ENCODE measurements around the gene CTNNA2. TPM values are rescaled to one million over a fixed set of nuclear protein-coding genes. Genes with fewer than 3 reads are reported as not detected.

CTNNA2 gene
- total RNA-seq, 1 experiment from 2014 or later: 0.54 TPM

GRCh38 chr2:80148906-80149305 lies 636.1 kb downstream of the CTNNA2 start:
- Histone ChIP-seq H3K4me1 (ENCODE audit: control insufficient read depth, insufficient read depth, low read length) (no peaks in the 10 kb centered on the region), H3K36me3 (ENCODE audit: control insufficient read depth, insufficient read depth, low read length) (no peaks in the 10 kb centered on the region), H3K27me3 (ENCODE audit: control insufficient read depth, insufficient read depth, low read length) (no peaks in the 10 kb centered on the region), H3K4me3 (ENCODE audit: low read depth in 2 of 2, low read length in 2 of 2) (no peak overlapping the region), H3K9me3 (ENCODE audit: control insufficient read depth, insufficient read depth, low read depth, low read length) (no peaks in the 10 kb centered on the region), H3K27ac (ENCODE audit: low read length) (no peak overlapping the region)
- POLR2A ChIA-PET: no interaction called here
- CTCF ChIA-PET: no interaction called here
- intact Hi-C loops (cut with micrococcal nuclease; ENCODE audit: unreplicated experiment) (no loop called here), in situ Hi-C loops (cut with HindIII; ENCODE audit: low pct_unique_long_range_greater_than_20kb, low sequenced_read_pairs) (no loop called here)
- BruUV-seq (replicated peaks): no TSS peak
- DNase-seq (ENCODE audit: low read depth, low spot score) (no peak), ATAC-seq (no peak)
- TF ChIP-seq, protein P1, sequence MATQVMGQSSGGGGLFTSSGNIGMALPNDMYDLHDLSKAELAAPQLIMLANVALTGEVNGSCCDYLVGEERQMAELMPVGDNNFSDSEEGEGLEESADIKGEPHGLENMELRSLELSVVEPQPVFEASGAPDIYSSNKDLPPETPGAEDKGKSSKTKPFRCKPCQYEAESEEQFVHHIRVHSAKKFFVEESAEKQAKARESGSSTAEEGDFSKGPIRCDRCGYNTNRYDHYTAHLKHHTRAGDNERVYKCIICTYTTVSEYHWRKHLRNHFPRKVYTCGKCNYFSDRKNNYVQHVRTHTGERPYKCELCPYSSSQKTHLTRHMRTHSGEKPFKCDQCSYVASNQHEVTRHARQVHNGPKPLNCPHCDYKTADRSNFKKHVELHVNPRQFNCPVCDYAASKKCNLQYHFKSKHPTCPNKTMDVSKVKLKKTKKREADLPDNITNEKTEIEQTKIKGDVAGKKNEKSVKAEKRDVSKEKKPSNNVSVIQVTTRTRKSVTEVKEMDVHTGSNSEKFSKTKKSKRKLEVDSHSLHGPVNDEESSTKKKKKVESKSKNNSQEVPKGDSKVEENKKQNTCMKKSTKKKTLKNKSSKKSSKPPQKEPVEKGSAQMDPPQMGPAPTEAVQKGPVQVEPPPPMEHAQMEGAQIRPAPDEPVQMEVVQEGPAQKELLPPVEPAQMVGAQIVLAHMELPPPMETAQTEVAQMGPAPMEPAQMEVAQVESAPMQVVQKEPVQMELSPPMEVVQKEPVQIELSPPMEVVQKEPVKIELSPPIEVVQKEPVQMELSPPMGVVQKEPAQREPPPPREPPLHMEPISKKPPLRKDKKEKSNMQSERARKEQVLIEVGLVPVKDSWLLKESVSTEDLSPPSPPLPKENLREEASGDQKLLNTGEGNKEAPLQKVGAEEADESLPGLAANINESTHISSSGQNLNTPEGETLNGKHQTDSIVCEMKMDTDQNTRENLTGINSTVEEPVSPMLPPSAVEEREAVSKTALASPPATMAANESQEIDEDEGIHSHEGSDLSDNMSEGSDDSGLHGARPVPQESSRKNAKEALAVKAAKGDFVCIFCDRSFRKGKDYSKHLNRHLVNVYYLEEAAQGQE (IDR thresholded peaks at IDR 0.05; ENCODE audit: insufficient read depth in 1 of 2, low read depth in 2 of 2, low read length in 1 of 2): no peak
- TF ChIP-seq SIN3A (IDR thresholded peaks at IDR 0.05; ENCODE audit: borderline replicate concordance, insufficient read depth, low read depth, low read length) (no peak), TCF7L2 (IDR thresholded peaks at IDR 0.05; ENCODE audit: low read depth, low read length) (no peak), POLR2AphosphoS5 (IDR thresholded peaks at IDR 0.05; ENCODE audit: low read depth, low read length) (no peak), CTCF (IDR thresholded peaks at IDR 0.05) (no peak)

DNA sequence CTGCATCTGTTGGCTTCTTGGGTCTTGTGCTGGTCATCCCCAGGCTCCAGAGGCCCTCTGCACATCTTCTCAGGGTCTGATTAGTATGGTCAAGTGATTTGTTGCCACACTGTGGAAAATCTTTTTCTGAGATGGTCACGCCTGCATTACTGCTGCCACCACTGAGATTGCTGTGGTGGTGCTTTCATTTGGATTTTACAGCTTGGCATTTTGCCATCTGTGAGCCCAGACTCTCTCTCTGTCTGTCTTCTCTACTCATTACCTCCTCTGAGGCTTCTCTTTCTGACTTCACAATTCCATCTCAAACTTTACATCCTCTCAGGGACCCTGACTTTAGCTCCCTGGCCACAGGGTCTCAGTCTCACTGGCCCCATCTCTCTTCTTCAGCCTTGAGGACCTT lies 637.1 kb downstream of the CTNNA2 start:
- no peaks in the 10 kb centered on the region for H3K4me1 ChIP-seq (ENCODE audit: control insufficient read depth, insufficient read depth, low read length)
- no TSS peak for BruUV-seq (replicated peaks)
- TF ChIP-seq, protein P1 (IDR thresholded peaks at IDR 0.05; ENCODE audit: insufficient read depth in 1 of 2, low read depth in 2 of 2, low read length in 1 of 2): no peak
- no peak for TF ChIP-seq SIN3A (IDR thresholded peaks at IDR 0.05; ENCODE audit: borderline replicate concordance, insufficient read depth, low read depth, low read length)
- ATAC-seq (no peak), DNase-seq (ENCODE audit: low read depth, low spot score) (no peak)
- ChIA-PET CTCF (no interaction called here), POLR2A (no interaction called here)
- intact Hi-C loops (cut with micrococcal nuclease; ENCODE audit: unreplicated experiment) (no loop called here), in situ Hi-C loops (cut with HindIII; ENCODE audit: low pct_unique_long_range_greater_than_20kb, low sequenced_read_pairs) (no loop called here)
- no peaks in the 10 kb centered on the region for H3K9me3 ChIP-seq (ENCODE audit: control insufficient read depth, insufficient read depth, low read depth, low read length)
- H3K27ac ChIP-seq (ENCODE audit: low read length): no peak overlapping the region
- H3K4me3 ChIP-seq (ENCODE audit: low read depth in 2 of 2, low read length in 2 of 2): no peak overlapping the region
- no peaks in the 10 kb centered on the region for H3K36me3 ChIP-seq (ENCODE audit: control insufficient read depth, insufficient read depth, low read length)
- H3K27me3 ChIP-seq (ENCODE audit: control insufficient read depth, insufficient read depth, low read length): no peaks in the 10 kb centered on the region

Data from Panc1 (cell line).